HG03108 (cell line): Measurements from ENCODE around the gene MALSU1.

ENCODE experiments used
- ATAC-seq: cut with Tn5 transposase; IDR thresholded peaks from one replicate; pipeline ENCODE4 v1.9.1; 2021; ENCODE audit warnings: moderate library complexity; ENCODE audit not compliant: unreplicated experiment

The MALSU1 gene

DNA sequence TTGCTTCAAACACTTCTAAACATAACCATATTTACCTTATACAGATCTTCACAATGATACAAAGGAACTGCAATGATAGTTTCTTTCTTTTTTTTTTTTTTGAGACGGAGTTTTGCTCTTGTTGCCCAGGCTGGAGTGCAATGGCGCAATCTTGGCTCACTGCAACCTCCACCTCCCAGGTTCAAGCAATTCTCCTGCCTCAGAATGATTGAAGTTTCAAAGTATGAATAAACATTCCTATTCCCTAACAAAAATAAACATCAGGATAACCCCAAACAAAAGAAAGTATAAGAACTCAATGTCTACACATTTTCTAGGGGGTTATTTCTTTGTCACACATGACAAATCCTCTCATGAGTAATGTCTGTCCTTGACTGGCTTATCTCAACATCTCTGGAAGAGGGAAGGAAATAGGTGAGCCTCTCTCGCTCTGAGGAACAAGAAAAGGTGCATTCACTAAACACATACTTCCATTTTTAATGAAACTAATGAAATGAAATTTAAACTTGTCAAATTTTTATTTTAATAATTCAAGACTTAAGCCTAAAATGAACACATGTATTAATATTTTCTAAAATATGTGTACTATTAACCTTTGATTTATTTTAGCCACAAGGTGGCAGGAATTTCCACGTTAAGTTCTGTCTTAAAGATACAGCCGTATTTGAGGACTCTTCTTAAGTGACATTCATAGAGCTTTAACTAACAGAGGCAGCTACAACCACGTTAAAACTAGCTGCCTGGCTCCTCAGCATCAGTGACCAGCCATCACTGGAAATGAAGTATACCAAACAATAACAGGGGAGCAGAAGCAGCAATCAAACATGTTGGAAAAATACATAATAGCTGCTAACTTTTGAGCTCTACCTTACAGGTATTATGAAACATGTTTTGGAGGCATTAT lies 58.3 kb downstream of the MALSU1 start:
- peak; percentile 45 for ATAC-seq

- no peak for ATAC-seq
These were observed 59.1 kb downstream of the MALSU1 start for GRCh38 chr7:23358152-23358674.
